Measurements from ENCODE around the gene TUG1.

The TUG1 gene

GRCh38 chr22:30992565-30992964 is 23.5 kb downstream of the TUG1 start:
- in situ Hi-C loops (cut with HindIII; ENCODE audit: low sequenced_read_pairs), result no loop called here

- in situ Hi-C loops (cut with HindIII; ENCODE audit: low sequenced_read_pairs), result no loop called here
Measured at GRCh38 chr22:30994960-30995359, 25.9 kb downstream of the TUG1 start.

- in situ Hi-C loops (cut with HindIII; ENCODE audit: low sequenced_read_pairs), result no loop called here
Measured at GRCh38 chr22:30996462-30996861, 27.4 kb downstream of the TUG1 start.

GRCh38 chr22:30998329-30998728 is 29.3 kb downstream of the TUG1 start:
- in situ Hi-C loops (cut with HindIII; ENCODE audit: low sequenced_read_pairs), result no loop called here

- in situ Hi-C loops (cut with HindIII; ENCODE audit: low sequenced_read_pairs), result no loop called here
Measured at GRCh38 chr22:31001124-31001770, 32.2 kb downstream of the TUG1 start.

- in situ Hi-C loops (cut with HindIII; ENCODE audit: low sequenced_read_pairs), result no loop called here
Measured at GRCh38 chr22:31005535-31005934, 36.5 kb downstream of the TUG1 start.

GRCh38 chr22:31019191-31019930 is 50.3 kb downstream of the TUG1 start:
- in situ Hi-C loops (cut with HindIII; ENCODE audit: low sequenced_read_pairs), result no loop called here

- in situ Hi-C loops (cut with HindIII; ENCODE audit: low sequenced_read_pairs), result no loop called here
Measured at GRCh38 chr22:31020334-31020733, 51.3 kb downstream of the TUG1 start.

GRCh38 chr22:31022516-31022915 is 53.5 kb downstream of the TUG1 start:
- in situ Hi-C loops (cut with HindIII; ENCODE audit: low sequenced_read_pairs), result no loop called here
